HEK293T (cell line): ENCODE results near the gene ATP6V1A.

ENCODE experiments used
- ARNT ChIP-seq: fragments of 450-650 bp; IDR thresholded peaks from 2 replicates; pipeline ENCODE4 v1.6.1; 2017; ENCODE audit warnings: mild to moderate bottlenecking
- BHLHE40 ChIP-seq: fragments of 450-650 bp; IDR thresholded peaks from 2 replicates; pipeline ENCODE4 v1.6.1; 2016; ENCODE audit warnings: mild to moderate bottlenecking, moderate library complexity, borderline replicate concordance
- FOXA1 ChIP-seq: fragments of 450-650 bp; IDR thresholded peaks from 2 replicates; pipeline ENCODE4 v1.6.1; 2016; ENCODE audit warnings: mild to moderate bottlenecking
- FOXK2 ChIP-seq: fragments of 450-650 bp; IDR thresholded peaks from 2 replicates; pipeline ENCODE4 v1.6.1; 2016; ENCODE audit warnings: mild to moderate bottlenecking
- FOXM1 ChIP-seq: fragments of 450-650 bp; IDR thresholded peaks from 2 replicates; pipeline ENCODE4 v1.6.1; 2017; ENCODE audit warnings: mild to moderate bottlenecking, borderline replicate concordance
- HDGF ChIP-seq: fragments of 450-650 bp; IDR thresholded peaks from 2 replicates; pipeline ENCODE4 v1.6.1; 2017; ENCODE audit warnings: antibody characterized with exemption, borderline replicate concordance
- L3MBTL2 ChIP-seq: fragments of 450-650 bp; conservative IDR thresholded peaks from 2 replicates; pipeline ENCODE4 v1.6.1; 2016; ENCODE audit warnings: mild to moderate bottlenecking
- LEF1 ChIP-seq: fragments of 450-650 bp; IDR thresholded peaks from 2 replicates; pipeline ENCODE4 v1.6.1; 2017; ENCODE audit warnings: mild to moderate bottlenecking, borderline replicate concordance
- NFRKB ChIP-seq: fragments of 450-650 bp; IDR thresholded peaks from 2 replicates; pipeline ENCODE4 v1.6.1; 2016; ENCODE audit warnings: mild to moderate bottlenecking, moderate library complexity
- SP1 ChIP-seq: fragments of 450-650 bp; IDR thresholded peaks from 2 replicates; pipeline ENCODE4 v1.6.1; 2017
- SUZ12 ChIP-seq: fragments of 450-650 bp; IDR thresholded peaks from 2 replicates; pipeline ENCODE4 v1.6.1; 2016; ENCODE audit warnings: mild to moderate bottlenecking
- TARDBP ChIP-seq: fragments of 450-650 bp; IDR thresholded peaks from 2 replicates; pipeline ENCODE4 v1.6.1; 2016
- TF ChIP-seq, protein P1 (sequence below): fragments of 450-650 bp; IDR thresholded peaks from 2 replicates; pipeline ENCODE4 v1.6.1; 2016

- TF ChIP-seq FOXM1 = peak; percentile 40; the same call in 1 of the 2 replicates
- TF ChIP-seq L3MBTL2 = no peak
- TF ChIP-seq TARDBP = no peak
- no peak for TF ChIP-seq HDGF
- no peak for TF ChIP-seq FOXK2
- TF ChIP-seq, protein P1, sequence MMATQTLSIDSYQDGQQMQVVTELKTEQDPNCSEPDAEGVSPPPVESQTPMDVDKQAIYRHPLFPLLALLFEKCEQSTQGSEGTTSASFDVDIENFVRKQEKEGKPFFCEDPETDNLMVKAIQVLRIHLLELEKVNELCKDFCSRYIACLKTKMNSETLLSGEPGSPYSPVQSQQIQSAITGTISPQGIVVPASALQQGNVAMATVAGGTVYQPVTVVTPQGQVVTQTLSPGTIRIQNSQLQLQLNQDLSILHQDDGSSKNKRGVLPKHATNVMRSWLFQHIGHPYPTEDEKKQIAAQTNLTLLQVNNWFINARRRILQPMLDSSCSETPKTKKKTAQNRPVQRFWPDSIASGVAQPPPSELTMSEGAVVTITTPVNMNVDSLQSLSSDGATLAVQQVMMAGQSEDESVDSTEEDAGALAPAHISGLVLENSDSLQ = no peak
- no peak for TF ChIP-seq FOXA1
- TF ChIP-seq NFRKB = no peak
- TF ChIP-seq LEF1 = no peak
- no peak for TF ChIP-seq SP1
- TF ChIP-seq BHLHE40 = no peak
- no peak for TF ChIP-seq SUZ12
- TF ChIP-seq ARNT = peak; percentile 44; the same call in 1 of the 2 replicates
Measured at GRCh38 chr3:113838631-113839209, 91.9 kb downstream of the ATP6V1A start, which contains the start of gene GRAMD1C.
